NCI-H2107 treated with DMSO at 0.1 percent for 48 hours (cell line): ENCODE data around the gene MMP19.
"Not testable (repeated sequence)": the region's sequence is repeated elsewhere in the genome, so short reads cannot be mapped to it uniquely, and the experiment has no call there.

ENCODE experiments used
- DNase-seq: peaks from one replicate; lab custom pipeline; 2025; ENCODE audit not compliant: unreplicated experiment; lab: John Stamatoyannopoulos, UW

Gene MMP19

DNA sequence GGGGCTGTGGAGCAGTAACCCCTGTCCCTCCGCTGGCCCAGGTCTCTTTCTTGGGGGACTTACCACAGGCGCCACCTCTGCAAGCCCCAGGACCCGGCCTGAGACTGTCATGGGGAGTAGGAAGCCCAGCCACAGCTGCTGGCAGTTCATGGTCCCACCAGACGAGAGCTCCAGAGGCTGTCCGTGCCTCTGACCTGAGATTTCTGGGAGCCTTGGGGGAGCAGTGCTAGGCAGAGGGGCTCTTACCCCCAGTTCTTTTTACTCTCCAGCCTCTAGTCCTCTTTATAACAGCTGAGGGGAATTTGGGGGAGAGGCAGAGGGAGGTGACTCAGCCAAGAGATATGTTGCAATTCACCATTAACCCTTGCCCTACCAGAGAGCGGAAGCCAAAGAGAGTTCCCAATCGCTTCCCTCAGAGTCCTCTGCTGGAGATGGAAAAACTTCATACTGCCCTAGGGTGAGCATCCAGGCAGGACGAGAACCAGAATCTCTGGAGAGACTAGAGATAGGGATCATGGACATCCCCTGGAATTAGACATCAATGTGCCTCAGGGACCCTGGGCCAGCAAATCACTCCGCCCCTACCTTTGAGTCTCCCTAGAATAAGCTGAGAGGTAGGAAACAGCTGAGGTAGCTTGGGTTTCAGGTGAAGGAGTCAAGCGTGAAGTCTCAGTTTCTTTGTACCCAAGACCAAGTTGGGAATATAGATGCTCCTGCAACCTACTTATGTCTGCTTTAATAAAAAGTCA, at the start of gene MMP19:
Gene MMP19 (minus strand): TSS at position 256 of the 749 bp plus-strand sequence. CDS start 106 bp downstream, at position 150.
- DNase-seq, result no peak

GRCh38 chr12:55891310-55891709, 48.6 kb upstream of the MMP19 start:
- no peak for DNase-seq

GRCh38 chr12:55885113-55885512, 42.4 kb upstream of the MMP19 start:
- DNase-seq, result no peak

DNA sequence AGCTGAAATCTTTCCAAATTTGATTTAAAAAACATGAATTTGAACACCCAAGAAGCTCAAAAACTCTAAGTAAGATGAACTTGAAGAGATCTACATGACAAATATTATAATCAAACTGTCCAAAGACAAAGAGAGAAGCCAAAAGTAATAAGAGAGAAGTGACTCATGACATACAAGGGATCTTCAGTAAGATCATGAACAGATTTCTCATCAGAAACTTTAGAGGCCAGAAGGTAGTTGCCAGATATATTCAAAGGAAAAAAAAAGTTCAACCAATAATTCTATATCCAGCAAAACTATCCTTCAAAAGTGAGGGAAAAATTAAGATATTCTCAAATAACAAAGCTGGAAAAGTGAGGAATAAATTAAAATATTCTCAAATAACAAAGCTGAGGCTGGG, 35.1 kb upstream of the MMP19 start:
- DNase-seq, result no peak

GRCh38 chr12:55875704-55876467, 33.1 kb upstream of the MMP19 start:
- no peak for DNase-seq

GRCh38 chr12:55874443-55874842, 31.7 kb upstream of the MMP19 start:
- no peak for DNase-seq

DNA sequence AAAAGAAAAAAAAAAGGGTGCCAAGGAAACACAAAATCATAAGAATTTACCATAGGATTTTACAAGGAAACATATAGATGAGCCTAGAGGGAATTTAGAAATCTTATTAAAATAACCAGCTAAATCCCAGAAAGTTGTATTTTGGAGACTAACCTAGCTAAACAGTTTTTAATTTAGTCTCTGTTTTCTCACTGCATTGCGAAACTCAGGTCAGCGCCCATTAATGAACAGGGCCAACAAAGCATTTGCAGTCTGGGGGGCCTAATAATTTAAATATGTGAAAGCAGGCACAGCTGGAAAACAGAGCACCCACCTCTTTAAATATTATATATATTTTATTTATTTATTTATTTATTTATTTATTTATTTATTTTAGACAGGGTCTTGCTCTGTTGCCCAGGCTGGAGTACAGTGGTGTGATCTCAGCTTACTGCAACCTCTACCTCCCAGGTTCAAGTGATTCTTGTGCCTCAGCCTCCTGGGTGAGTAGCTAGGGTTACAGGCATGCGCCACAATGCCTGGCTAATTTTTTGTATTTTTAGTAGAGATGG, 23.8 kb upstream of the MMP19 start:
- DNase-seq, result not testable (repeated sequence)

- no peak for DNase-seq
These were observed 22.6 kb upstream of the MMP19 start for GRCh38 chr12:55865327-55865726.

- not testable (repeated sequence) for DNase-seq
These were observed 20.2 kb upstream of the MMP19 start for GRCh38 chr12:55862931-55863330.

DNA sequence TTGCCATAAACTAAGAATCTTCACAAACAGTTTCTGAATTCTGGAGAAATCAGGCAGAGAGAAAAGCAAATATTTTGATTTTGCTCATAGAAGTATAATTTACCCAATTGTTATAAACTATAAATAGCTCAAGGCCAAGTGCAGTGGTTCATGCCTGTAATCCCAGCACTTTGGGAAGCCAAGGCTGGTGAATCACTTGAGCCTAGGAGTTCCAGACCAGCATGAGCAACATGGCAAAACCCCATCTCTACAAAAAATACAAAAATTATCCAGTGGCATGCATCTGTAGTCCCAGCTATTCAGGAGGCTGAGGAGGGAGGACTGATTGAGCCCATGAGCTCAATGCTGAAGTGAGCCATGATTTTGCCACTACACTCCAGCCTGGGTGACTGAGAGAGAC, 19.6 kb upstream of the MMP19 start:
- no peak for DNase-seq

DNA sequence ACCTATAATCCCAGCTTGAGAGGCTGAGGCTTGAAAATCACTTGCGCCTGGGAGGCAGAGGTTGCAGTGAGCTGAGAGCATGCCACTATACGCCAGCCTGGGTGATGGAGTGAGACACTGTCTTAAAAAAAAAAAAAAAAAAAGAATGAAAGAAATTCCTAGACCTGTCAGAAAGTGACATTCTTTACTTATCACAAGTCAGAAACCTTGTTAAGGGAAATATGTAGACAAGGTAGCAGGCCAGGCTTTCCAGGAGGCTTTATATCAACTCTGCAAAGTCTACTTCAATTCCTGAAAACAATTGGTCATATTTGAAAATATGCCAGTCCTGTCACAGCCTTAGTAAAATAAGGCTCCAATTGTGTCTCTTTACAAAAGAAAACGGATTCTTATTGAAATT, 19.1 kb upstream of the MMP19 start:
- DNase-seq, result no peak

DNA sequence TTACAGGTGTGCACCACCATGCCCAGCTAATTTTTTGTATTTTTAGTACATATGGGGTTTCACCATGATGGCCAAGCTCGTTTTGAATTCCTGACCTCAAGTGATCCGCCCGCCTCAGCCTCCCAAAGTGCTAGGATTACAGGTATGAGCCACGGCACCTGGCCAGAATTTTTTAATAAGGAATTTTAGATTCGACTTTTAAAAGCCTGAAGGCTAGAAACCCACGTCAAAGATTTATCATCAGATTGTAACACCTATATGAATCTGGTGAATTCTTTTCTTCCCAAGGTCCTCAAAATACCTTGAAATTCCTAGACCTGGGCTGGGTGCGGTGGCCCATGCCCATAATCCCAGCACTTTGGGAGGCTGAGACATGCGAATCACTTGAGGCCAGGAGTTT, 18.7 kb upstream of the MMP19 start:
- no peak for DNase-seq

- DNase-seq, result no peak
These were observed 10.0 kb upstream of the MMP19 start for GRCh38 chr12:55852740-55853139.

GRCh38 chr12:55850893-55851292, 8.2 kb upstream of the MMP19 start:
- no peak for DNase-seq

- no peak for DNase-seq
These were observed 7.7 kb upstream of the MMP19 start for GRCh38 chr12:55850401-55850800.

DNA sequence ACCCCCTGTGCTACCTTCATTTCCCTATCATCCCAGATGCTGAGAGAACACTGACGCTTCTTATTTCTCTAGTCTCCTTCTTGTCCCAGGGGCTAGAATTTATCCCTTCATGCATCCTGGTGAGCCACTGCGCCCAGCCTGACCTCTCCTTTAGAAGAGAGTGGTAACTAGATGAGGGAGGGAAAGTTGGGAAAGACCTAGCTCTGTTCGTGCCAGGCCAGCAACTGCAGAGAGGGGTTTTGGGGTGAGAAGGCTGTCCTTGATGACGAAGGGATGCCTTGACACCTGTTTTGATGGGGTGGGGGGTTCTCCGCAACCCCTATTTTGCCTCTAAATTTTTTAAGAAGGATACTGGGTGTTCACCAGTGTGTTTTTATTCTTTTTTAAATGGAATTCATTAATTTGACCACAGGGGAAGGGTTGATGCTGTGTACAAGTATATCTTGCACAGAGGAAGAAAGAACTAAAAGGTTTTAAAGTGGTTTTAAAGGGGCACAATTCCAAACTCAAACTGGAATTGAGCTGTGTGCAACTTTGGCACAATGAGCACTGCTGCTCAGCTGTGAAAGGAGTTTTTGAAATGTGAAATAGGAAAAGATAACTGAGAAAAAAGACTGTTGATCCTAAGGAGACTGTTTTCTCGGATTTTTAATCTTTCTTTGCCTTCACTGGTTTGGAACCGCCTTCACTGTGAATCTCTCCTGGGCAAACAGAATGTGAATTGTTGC, 7.0 kb upstream of the MMP19 start:
- no peak for DNase-seq

DNA sequence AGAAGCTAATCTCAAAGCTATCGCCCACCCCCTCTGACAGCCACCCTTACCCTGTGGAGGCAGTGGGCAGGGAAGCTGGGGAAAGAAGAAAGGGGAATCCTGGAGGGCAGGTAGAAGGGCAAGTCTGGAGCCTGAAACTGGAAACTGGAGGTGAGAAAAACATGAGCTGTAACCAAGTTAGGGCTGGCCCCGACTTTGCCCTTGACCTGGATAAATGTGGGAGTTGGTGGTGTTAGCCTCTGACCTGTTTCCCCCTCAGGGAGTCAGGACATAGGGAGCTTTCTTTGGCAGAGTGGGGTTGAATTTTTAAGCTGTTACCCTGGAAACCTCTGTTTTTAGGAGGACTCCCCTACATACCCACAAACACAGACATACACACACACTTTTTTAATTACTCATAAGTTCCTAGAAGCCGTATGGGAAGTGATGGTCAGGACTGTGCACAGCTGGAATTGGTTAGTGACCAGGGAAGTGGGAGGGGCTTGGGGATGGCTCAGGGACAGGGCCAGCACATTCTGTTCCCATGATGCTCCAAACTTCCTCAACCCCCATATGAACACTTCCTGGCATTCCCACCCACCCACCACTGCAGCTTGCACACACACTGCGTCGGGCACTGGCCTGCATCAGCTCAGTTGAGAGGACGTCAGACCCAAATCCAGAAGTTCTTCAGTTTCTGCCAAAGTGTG, 5.0 kb upstream of the MMP19 start:
- DNase-seq, result no peak

- DNase-seq, result no peak
These were observed 4.3 kb upstream of the MMP19 start for GRCh38 chr12:55847033-55847432.

DNA sequence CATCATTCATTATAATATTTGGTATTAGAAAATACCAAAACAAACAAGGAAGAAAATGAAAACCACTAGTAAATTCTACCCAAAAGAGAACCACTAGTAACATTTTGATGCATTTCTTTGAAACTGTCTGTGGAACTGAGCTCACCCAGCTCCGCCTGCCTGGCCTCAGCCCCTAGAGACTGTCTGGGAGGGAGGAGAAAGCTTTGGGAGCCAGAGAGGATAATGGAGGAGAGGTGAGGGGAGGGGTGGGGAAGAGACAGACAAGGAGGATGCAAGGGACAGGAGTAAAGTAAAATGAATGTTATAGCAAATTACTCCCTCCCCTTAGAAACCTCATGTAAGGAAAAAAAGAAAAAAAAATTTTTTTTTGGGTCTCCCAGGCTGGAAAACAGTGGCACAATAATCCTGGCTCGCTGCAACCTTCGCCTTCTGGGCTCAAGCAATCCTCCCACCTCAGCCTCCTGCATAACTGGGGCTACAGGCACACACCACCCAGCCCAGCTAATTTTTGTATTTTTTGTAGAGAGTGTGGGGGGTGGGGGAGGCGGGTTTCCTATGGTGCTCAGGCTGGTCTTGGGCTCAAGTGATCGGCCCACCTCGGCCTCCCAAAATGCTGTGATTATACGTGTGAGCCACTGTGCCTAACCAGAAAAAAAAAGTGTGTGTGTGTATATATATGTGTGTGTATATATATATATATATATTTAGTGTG, 3.2 kb upstream of the MMP19 start:
- DNase-seq, result no peak

DNA sequence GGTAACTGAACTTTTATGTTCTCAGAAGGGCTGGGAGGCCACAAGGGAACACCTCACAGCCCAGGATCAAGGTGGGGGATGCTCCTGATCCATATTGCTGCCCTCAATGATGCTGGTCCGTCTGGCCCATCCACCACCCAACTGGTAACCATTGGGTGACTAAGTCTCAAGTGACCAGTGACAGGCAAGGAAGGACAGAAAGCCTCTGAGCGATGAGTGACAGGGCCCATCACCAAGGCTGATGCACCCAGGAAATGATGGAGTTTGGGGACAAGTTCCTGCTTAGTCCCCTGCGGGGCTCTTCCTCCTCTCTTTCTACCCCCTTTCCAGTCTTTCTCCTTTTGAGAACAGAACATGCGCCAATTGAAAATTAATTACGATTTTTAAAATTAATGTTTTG, 2.6 kb upstream of the MMP19 start:
- DNase-seq, result no peak
